Measurements from ENCODE around the gene RNF212B. TPM values are rescaled to one million over a fixed set of nuclear protein-coding genes. Genes with fewer than 3 reads are reported as not detected.
"Not testable (repeated sequence)": the region's sequence is repeated elsewhere in the genome, so short reads cannot be mapped to it uniquely, and the experiment has no call there.

Gene RNF212B, protein sequence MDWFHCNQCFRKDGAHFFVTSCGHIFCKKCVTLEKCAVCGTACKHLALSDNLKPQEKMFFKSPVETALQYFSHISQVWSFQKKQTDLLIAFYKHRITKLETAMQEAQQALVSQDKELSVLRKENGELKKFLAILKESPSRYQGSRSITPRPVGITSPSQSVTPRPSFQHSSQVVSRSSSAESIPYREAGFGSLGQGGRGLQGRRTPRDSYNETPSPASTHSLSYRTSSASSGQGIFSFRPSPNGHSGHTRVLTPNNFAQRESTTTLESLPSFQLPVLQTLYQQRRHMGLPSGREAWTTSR
- not detected for total RNA-seq
- not detected for polyA plus RNA-seq

DNA sequence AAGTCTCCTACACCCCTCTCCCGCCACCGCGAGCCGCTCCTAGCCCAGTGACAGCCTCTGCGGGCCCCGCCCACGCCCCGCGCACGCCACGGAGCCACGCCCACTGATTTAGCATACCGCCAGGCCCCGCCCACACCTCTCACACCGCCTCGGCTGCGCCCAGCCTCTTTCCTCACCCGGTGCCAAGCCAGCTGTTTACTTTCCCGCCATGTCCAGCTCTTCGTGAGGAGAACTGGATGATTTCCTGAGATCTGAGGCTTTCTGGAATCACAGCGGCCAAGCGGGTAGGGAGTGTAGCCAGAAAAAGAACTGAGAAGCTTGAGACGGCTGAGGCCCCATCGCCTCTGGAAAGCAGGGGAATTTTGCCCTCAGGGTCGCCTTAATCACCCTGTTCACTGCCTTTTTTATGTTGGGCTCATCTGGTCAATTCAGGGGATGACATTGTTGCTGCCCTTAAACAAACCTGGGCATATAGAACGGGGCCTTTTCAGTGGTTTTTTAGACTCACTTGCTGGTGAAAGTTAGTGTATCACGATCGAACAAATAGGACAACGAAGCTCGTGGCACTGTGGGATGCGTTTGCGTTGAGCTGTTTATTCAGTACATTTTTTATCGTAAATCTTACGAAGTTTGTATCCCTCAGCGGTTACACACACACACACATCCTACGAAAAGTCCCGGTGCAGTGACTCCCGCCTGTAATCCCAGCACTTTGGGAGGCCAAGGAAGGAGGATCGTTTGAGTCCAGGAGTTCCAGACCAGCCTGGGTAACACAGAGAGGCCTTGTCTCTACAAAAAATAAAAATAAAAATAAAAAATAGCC lies at the start of gene RNF212B:
Gene RNF212B (plus strand): TSS at position 165 of the 823 bp plus-strand sequence. CDS start 2,410 bp downstream, outside the sequence.
- H3K27me3 Mint-ChIP-seq = peaks cover 14% of the 10 kb centered on the region
- peak; percentile 66 to 79 for ATAC-seq (ENCODE audit: low read depth in 2 of 2)

DNA sequence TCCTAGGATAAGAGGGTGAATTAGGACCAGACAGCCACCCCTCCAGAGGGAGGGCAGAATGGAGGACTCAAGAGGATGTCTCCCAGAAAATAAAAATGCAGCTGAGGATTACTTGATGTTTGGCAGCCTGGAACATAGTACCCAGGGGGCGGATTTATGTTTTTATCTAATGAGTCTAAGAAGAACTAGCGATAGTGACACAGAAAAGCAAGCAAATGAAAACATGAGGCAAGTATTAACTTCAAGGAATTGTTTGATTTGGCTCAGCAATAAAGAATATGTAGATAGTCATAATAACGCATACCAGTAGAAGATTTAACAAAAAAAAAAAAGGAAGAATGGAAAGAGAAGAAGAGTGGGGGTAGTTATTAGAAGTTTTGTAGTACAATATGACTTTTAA lies 44.3 kb upstream of the RNF212B start:
- peaks cover 0 to 5% (median 0%) of the 10 kb centered on the region in 7 donors for H3K9me3 Mint-ChIP-seq
- no peaks in the 10 kb centered on the region for H3K4me1 Mint-ChIP-seq
- Histone ChIP-seq H3K4me1 (ENCODE audit: control insufficient read depth, insufficient read depth, low read length, poor library complexity, severe bottlenecking) (no peaks in the 10 kb centered on the region), H3K27ac (ENCODE audit: insufficient read depth, low read length, poor library complexity, severe bottlenecking) (no peak overlapping the region), H3K36me3 (ENCODE audit: control insufficient read depth, insufficient read depth, low read length) (no peaks in the 10 kb centered on the region), H3K9me3 (ENCODE audit: control insufficient read depth in 2 of 2, low read length in 2 of 2) (no peaks in the 10 kb centered on the region), H3K4me3 (ENCODE audit: low read depth, low read length) (no peak overlapping the region), H3K27me3 (ENCODE audit: control insufficient read depth, insufficient read depth, low read length) (peaks cover 2% of the 10 kb centered on the region)
- no peak overlapping the region for H3K4me3 Mint-ChIP-seq
- ATAC-seq (ENCODE audit: low read depth in 2 of 2) (no peak), DNase-seq (no peak)
- no peaks in the 10 kb centered on the region for H3K36me3 Mint-ChIP-seq
- no peak overlapping the region for H3K27ac Mint-ChIP-seq
- peaks cover 21% of the 10 kb centered on the region for H3K27me3 Mint-ChIP-seq

More for the DNA sequence above, at the start of gene RNF212B:
- H3K9me3 Mint-ChIP-seq = no peaks in the 10 kb centered on the region
- peaks cover 0 to 6% (median 0%) of the 10 kb centered on the region in 4 donors for H3K4me1 Mint-ChIP-seq
- H3K36me3 ChIP-seq (ENCODE audit: control insufficient read depth, insufficient read depth, low read length) = no peaks in the 10 kb centered on the region
- H3K27me3 ChIP-seq (ENCODE audit: control insufficient read depth, insufficient read depth, low read length) = peaks cover 12% of the 10 kb centered on the region
- peak within 1 kb of the TSS in 1 of 3 donors; percentile 67 for H3K27ac Mint-ChIP-seq
- H3K9me3 ChIP-seq (ENCODE audit: control insufficient read depth in 2 of 2, low read length in 2 of 2) = no peaks in the 10 kb centered on the region
- H3K27ac ChIP-seq (ENCODE audit: insufficient read depth, low read length, poor library complexity, severe bottlenecking) = no peak within 1 kb of the TSS
- no peak within 1 kb of the TSS for H3K4me3 ChIP-seq (ENCODE audit: low read depth, low read length)
- H3K36me3 Mint-ChIP-seq = no peaks in the 10 kb centered on the region
- peak; percentile 40 to 76 (median 54) for DNase-seq
- peak within 1 kb of the TSS in 1 of 4 donors; percentile 61 for H3K4me3 Mint-ChIP-seq
- H3K4me1 ChIP-seq (ENCODE audit: control insufficient read depth, insufficient read depth, low read length, poor library complexity, severe bottlenecking) = peaks cover 6% of the 10 kb centered on the region

DNA sequence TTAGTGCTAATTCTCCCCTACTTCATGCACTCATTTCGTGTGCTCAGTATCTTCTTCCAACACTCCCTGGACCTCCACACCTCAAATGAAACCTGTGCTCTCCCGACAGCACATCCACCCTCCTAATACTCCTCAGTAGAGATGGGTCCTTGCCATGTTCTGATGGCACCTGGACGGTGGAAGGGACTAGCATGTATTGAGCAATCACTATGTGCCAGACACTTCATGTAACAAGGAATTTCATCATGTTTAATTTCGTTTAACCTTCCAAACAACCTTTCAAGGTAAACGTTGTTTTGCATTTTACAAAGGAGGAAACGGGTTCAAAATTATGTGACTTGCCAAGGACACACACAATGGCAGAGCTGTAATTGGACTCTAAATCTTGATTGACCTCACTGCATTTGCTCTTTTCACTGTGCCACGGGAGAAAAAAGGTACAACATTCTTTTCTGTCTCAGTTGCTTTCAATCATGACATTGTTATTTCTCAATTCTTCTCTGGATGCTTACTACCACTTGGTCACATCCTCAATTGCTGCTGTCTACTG lies 42.1 kb upstream of the RNF212B start:
- DNase-seq (no peak), ATAC-seq (ENCODE audit: low read depth in 2 of 2) (no peak)
- H3K4me1 Mint-ChIP-seq = no peaks in the 10 kb centered on the region
- Histone ChIP-seq H3K9me3 (ENCODE audit: control insufficient read depth in 2 of 2, low read length in 2 of 2) (no peaks in the 10 kb centered on the region), H3K4me1 (ENCODE audit: control insufficient read depth, insufficient read depth, low read length, poor library complexity, severe bottlenecking) (no peaks in the 10 kb centered on the region), H3K36me3 (ENCODE audit: control insufficient read depth, insufficient read depth, low read length) (no peaks in the 10 kb centered on the region), H3K27ac (ENCODE audit: insufficient read depth, low read length, poor library complexity, severe bottlenecking) (no peak overlapping the region), H3K27me3 (ENCODE audit: control insufficient read depth, insufficient read depth, low read length) (peaks cover 4% of the 10 kb centered on the region), H3K4me3 (ENCODE audit: low read depth, low read length) (no peak overlapping the region)
- peaks cover 22% of the 10 kb centered on the region for H3K27me3 Mint-ChIP-seq
- H3K27ac Mint-ChIP-seq = no peak overlapping the region
- peaks cover 0 to 5% (median 0%) of the 10 kb centered on the region in 7 donors for H3K9me3 Mint-ChIP-seq
- H3K4me3 Mint-ChIP-seq = no peak overlapping the region
- H3K36me3 Mint-ChIP-seq = no peaks in the 10 kb centered on the region

DNA sequence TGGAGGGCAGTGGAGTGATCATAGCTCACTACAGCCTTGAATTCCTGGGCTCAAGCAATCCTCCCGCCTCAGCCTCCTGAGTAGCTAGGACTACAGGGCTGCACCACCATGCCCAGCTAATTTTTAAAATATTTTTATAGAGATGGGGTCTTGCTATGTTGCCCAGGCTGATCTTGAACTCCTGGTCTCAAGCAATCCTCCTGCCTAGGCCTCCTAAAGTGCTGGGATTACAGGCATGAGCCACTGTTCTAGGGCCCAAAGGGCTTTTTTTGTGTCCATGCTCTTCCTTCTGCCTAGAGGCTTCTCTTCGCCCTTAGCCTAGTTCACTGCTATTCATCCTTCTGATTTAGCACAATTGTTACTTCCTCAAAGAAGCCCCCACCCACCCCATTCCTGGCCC lies 41.2 kb upstream of the RNF212B start:
- peaks cover 19% of the 10 kb centered on the region for H3K27me3 Mint-ChIP-seq
- not testable (repeated sequence) for H3K4me3 Mint-ChIP-seq; H3K4me1 ChIP-seq (ENCODE audit: control insufficient read depth, insufficient read depth, low read length, poor library complexity, severe bottlenecking); H3K4me3 ChIP-seq (ENCODE audit: low read depth, low read length); DNase-seq; H3K4me1 Mint-ChIP-seq; H3K9me3 ChIP-seq (ENCODE audit: control insufficient read depth in 2 of 2, low read length in 2 of 2); H3K9me3 Mint-ChIP-seq; H3K36me3 Mint-ChIP-seq; ATAC-seq (ENCODE audit: low read depth in 2 of 2); H3K27ac ChIP-seq (ENCODE audit: insufficient read depth, low read length, poor library complexity, severe bottlenecking); H3K27ac Mint-ChIP-seq; H3K36me3 ChIP-seq (ENCODE audit: control insufficient read depth, insufficient read depth, low read length); H3K27me3 ChIP-seq (ENCODE audit: control insufficient read depth, insufficient read depth, low read length)

DNA sequence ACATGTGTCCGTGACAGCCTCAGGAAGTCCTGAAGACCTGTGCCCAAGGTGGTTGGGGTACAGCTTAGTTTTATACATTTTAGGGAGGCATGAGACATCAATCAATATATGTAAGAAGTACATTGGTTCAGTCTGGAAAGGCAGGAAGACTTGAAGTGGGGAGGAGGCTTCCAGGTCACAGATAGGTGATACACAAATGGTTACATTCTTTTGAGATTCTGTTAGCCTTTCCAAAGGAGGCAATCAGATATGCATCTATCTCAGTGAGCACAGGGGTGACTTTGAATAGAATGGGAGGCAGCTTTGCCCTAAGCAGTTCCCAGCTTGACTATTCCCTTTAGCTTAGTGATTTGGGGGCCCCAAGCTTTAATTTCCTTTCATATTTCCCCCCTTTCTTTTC lies 38.6 kb upstream of the RNF212B start:
- H3K4me1 ChIP-seq (ENCODE audit: control insufficient read depth, insufficient read depth, low read length, poor library complexity, severe bottlenecking); H3K36me3 ChIP-seq (ENCODE audit: control insufficient read depth, insufficient read depth, low read length); H3K27me3 ChIP-seq (ENCODE audit: control insufficient read depth, insufficient read depth, low read length); ATAC-seq (ENCODE audit: low read depth in 2 of 2); H3K4me3 Mint-ChIP-seq; H3K4me3 ChIP-seq (ENCODE audit: low read depth, low read length); DNase-seq; H3K27ac Mint-ChIP-seq; H3K9me3 Mint-ChIP-seq; H3K27ac ChIP-seq (ENCODE audit: insufficient read depth, low read length, poor library complexity, severe bottlenecking); H3K4me1 Mint-ChIP-seq; H3K9me3 ChIP-seq (ENCODE audit: control insufficient read depth in 2 of 2, low read length in 2 of 2); H3K36me3 Mint-ChIP-seq: not testable (repeated sequence)
- H3K27me3 Mint-ChIP-seq = peaks cover 16% of the 10 kb centered on the region

DNA sequence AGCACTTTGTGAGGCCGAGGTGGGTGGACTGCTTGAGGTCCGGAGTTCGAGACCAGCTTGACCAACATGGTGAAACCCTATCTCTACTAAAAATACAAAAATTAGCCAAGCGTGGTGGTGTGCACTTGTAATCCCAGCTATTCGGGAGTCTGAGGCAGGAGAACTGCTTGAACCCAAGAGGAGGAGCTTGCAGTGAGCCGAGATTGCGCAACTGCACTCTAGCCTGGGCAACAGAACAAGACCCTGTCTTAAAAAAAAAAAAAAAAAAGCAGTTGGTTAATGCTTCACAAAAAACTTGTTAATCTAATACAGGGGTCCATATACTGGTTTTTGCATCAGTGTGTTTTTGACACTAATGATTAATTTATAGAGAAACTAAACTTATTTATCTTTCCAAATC lies 35.7 kb upstream of the RNF212B start:
- H3K36me3 Mint-ChIP-seq = no peaks in the 10 kb centered on the region
- H3K4me3 Mint-ChIP-seq = no peak overlapping the region
- Histone ChIP-seq H3K27me3 (ENCODE audit: control insufficient read depth, insufficient read depth, low read length) (peaks cover 7% of the 10 kb centered on the region), H3K36me3 (ENCODE audit: control insufficient read depth, insufficient read depth, low read length) (no peaks in the 10 kb centered on the region), H3K9me3 (ENCODE audit: control insufficient read depth in 2 of 2, low read length in 2 of 2) (no peaks in the 10 kb centered on the region), H3K27ac (ENCODE audit: insufficient read depth, low read length, poor library complexity, severe bottlenecking) (no peak overlapping the region), H3K4me3 (ENCODE audit: low read depth, low read length) (no peak overlapping the region), H3K4me1 (ENCODE audit: control insufficient read depth, insufficient read depth, low read length, poor library complexity, severe bottlenecking) (no peaks in the 10 kb centered on the region)
- no peaks in the 10 kb centered on the region for H3K9me3 Mint-ChIP-seq
- peaks cover 31% of the 10 kb centered on the region for H3K27me3 Mint-ChIP-seq
- H3K4me1 Mint-ChIP-seq = no peaks in the 10 kb centered on the region
- H3K27ac Mint-ChIP-seq = no peak overlapping the region
- DNase-seq = no peak
- no peak for ATAC-seq (ENCODE audit: low read depth in 2 of 2)

DNA sequence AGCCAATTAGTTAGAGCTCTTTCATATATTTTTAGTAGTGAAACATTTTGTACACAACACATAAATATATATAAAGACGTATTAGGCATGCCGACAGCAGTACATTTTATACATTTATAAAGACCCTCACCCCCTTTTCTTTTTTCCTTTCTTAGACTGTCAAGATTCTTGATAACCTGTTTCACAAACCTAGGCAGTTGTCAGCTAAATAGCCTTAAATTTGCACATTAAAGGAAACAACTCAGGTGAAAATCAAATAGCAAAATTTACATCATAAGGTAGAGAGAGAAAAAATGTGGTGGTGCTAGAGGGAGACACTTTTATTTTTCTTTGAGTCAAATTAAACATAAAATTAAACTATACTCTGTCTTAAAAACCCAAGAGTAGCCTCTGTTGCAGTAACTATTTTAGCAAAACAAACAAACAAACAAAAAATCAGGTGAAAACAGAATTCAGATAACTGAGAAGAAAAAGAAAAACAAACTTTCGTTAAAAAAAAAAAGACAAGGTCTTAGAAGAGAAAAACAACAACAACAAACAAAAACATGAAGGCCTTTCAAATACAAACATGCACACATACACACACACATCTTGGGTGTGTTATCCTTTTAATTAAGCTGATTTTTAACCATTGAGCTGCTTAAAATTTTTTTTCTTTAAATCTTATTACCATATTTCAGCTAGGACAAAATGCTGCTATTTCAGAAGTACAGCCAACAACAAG lies 31.2 kb upstream of the RNF212B start:
- Mint-ChIP-seq H3K27ac (no peak overlapping the region), H3K27me3 (peaks cover 34% of the 10 kb centered on the region), H3K4me3 (no peak overlapping the region), H3K36me3 (no peaks in the 10 kb centered on the region), H3K9me3 (no peaks in the 10 kb centered on the region), H3K4me1 (no peaks in the 10 kb centered on the region)
- no peak overlapping the region for H3K4me3 ChIP-seq (ENCODE audit: low read depth, low read length)
- no peaks in the 10 kb centered on the region for H3K36me3 ChIP-seq (ENCODE audit: control insufficient read depth, insufficient read depth, low read length)
- no peak for DNase-seq
- no peaks in the 10 kb centered on the region for H3K4me1 ChIP-seq (ENCODE audit: control insufficient read depth, insufficient read depth, low read length, poor library complexity, severe bottlenecking)
- H3K27me3 ChIP-seq (ENCODE audit: control insufficient read depth, insufficient read depth, low read length) = peaks cover 3% of the 10 kb centered on the region
- no peak for ATAC-seq (ENCODE audit: low read depth in 2 of 2)
- H3K9me3 ChIP-seq (ENCODE audit: control insufficient read depth in 2 of 2, low read length in 2 of 2) = no peaks in the 10 kb centered on the region
- no peak overlapping the region for H3K27ac ChIP-seq (ENCODE audit: insufficient read depth, low read length, poor library complexity, severe bottlenecking)

Data from CD4-positive, CD25-positive, alpha-beta regulatory T cell (primary cell).